GM12864 (cell line): ENCODE results near the gene USP10.

Experiments used
- DNase-seq: peaks from one replicate; pipeline ENCODE4 v3.0.0-alpha.2; 2011; ENCODE audit warnings: low read depth
- H3K4me3 ChIP-seq: 2 replicates; pipeline ENCODE4 v1.5.1; 2011; ENCODE audit warnings: mild to moderate bottlenecking, low read depth, low read length, control low read depth
- TF ChIP-seq, protein P1 (sequence below): IDR thresholded peaks from 2 replicates; pipeline ENCODE4 v1.5.1; 2011; ENCODE audit warnings: low read depth, mild to moderate bottlenecking, moderate library complexity, low read length, control low read depth, inconsistent platforms; ENCODE audit errors: missing control alignments

The USP10 gene

DNA sequence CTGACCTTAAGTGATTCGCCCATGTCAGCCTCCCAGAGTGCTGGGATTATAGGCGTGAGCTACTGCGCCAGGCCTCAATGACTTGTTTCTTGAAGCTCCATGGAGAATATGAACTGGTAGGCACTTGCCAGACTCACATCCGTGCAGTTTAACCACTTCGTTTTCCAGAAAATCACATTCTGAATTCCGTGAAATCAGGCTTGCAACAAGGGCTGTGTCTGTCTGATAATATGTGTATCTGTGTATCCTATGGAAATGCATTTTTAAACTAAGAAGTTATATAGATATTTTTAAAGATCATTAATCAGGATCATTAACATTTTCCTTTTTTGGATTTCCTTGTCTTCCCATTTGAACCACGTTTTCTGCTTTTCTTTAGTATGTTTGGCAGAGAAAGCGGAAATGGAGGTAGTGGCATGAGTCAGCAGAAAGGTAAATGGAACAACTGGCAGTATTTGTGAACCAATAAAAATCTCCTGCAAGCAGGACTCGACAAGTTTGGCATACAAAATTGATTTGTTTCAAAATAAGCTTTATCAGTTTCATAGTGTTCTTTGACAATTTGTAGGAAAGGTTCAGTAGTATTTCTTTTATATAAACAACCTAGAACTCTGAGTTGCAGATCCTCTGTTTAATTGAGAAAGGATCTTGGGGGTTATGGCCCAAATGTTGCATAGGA, 33.0 kb downstream of the USP10 start:
- TF ChIP-seq, protein P1, sequence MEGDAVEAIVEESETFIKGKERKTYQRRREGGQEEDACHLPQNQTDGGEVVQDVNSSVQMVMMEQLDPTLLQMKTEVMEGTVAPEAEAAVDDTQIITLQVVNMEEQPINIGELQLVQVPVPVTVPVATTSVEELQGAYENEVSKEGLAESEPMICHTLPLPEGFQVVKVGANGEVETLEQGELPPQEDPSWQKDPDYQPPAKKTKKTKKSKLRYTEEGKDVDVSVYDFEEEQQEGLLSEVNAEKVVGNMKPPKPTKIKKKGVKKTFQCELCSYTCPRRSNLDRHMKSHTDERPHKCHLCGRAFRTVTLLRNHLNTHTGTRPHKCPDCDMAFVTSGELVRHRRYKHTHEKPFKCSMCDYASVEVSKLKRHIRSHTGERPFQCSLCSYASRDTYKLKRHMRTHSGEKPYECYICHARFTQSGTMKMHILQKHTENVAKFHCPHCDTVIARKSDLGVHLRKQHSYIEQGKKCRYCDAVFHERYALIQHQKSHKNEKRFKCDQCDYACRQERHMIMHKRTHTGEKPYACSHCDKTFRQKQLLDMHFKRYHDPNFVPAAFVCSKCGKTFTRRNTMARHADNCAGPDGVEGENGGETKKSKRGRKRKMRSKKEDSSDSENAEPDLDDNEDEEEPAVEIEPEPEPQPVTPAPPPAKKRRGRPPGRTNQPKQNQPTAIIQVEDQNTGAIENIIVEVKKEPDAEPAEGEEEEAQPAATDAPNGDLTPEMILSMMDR, result no peak
- no peak overlapping the region for H3K4me3 ChIP-seq
- no peak for DNase-seq

DNA sequence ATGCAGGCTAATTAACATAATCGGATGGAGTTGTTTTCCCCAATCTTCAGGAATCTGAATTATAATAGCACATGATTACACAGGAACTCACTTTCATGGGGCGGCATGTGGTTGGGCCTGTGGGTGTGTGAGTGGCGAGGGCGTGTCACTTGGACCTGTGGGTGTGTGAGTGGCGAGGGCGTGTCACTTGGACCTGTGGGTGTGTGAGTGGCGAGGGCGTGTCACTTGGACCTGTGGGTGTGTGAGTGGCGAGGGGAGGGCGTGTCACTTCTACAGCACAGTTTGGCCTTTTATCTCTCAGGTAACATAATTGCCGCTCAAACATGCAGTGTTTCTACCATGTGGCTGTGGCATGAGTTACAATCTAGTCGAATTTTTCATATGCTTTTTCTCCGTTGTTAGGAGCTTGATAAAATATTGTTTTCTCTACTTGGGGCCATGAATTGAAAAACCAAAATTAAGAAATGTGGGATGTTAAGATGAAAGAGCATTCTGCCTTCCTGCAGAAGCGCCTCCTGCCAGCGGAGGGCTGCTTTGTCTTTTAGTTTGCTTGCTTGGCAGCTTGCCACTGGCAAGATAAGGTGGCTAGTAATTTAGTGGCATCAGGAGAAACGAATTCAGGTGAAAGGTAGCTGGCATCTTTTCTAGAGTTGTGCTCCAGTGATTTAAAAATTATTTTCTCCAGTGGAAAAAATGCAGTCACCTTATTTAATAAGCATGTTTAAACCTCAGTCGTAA, 36.2 kb downstream of the USP10 start:
- no peak for DNase-seq
- no peak overlapping the region for H3K4me3 ChIP-seq
- TF ChIP-seq, protein P1, result no peak

DNA sequence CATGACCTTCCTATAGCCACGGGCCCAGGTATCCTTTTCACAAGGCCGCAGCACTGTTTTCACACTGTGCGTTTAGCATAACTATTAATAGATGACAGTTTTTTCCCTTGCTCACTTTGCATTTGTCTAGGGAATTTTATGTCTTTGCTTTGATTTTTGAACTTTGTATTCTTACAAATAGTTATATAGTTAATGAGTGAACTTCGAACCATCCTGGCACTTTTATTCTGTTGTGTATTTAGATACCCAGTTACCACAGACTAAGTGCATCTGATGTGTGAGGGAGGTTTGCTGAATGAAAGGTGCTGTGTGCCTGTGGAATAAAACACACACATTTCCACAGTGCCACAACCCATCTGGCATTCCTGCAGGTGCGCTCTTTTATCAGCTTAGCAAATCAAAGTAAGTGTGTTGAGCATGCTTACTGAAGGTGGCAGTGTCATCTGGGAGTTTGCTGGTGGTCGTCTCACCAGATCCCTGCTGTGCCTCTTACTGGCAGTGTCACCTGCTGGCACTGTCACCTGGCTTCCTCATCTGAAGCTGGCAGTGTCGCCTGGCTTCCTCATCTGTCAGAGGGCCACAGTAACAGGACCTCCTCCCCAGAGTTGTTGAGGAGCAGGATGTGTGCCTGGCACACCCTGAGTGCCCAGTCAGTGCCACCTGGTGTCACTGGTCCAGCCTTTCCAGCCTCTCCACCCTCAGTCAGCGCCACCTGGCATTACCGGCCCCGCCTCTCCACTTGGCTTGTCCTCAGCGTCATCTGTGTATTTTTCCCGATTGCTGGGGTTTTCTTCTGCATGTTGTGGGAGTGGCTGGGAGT, 37.6 kb downstream of the USP10 start:
- TF ChIP-seq, protein P1, result no peak
- no peak for DNase-seq
- H3K4me3 ChIP-seq, result no peak overlapping the region

DNA sequence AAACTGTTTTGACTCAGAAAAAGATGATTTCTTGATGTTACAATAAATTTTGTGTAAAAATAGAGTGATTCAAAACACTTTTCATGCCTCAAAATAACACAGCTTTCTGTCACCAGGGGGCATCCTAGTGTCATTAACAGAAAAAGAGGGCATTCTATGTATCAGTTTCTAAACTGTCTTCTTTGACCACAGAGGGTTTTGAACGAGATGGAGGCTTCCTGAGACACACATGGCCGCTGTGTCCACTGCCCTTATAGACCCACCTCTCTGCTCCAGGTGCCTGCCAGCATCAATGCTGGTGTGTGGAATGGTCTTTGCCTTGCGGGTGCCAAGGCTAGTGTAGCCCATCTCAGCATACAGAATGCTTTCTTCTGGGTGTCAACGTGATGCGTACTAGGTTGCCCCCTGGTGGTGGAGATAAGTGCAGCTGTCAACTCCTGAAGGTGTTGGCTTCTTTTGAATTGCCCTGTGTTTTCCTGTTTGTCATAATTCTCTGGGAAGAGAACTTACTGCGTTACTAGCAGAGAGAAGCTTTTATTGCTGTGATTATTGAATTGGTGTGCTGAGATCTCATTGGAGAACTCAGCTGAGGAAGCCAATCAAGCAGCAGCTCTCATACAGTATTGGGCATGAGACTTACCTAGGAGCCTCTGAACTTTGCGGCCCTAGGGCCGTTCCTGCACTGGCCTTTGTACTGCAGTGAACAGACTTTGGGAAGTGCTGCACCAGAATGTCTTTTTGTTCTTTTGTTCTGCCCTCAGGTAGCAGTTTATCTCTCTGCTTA, 38.6 kb downstream of the USP10 start:
- TF ChIP-seq, protein P1, result peak; percentile 93
- no peak overlapping the region for H3K4me3 ChIP-seq
- peak; percentile 49 for DNase-seq

DNA sequence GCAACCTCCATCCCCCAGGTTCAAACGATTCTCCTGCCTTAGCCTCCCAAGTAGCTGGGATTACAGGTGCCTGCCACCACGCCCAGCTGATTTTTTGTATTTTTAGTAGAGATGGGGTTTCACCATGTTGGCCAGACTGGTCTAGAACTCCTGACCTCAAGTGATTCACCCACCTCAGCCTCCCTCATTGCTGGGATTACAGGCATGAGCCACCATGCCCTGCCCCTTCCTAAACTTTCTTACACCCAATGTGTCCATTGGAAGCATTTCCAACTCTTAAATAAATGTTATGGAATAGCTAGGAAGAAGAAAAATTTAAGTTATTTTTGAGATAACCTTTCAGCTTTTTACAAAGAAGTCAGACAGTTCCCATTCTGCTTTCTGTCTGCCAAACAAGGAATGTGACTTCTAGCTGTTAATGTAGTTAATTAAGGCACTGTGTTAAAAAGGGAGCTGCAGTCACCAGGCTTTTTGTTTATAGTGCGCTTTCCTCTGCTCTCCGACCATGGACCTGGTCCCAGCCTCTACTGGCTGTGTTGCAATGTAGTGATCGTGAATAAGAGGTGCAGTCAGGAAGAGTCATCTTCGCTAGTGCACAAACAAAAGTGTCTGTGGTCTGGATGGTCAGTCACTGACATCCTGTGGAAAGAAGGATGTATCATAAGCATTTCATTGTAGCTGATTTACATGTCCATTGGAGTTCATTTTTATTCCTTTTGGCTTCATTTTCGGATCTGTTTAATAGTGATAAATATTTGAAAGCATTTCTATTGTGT, 39.7 kb downstream of the USP10 start:
- no peak overlapping the region for H3K4me3 ChIP-seq
- DNase-seq, result no peak
- TF ChIP-seq, protein P1, result no peak

DNA sequence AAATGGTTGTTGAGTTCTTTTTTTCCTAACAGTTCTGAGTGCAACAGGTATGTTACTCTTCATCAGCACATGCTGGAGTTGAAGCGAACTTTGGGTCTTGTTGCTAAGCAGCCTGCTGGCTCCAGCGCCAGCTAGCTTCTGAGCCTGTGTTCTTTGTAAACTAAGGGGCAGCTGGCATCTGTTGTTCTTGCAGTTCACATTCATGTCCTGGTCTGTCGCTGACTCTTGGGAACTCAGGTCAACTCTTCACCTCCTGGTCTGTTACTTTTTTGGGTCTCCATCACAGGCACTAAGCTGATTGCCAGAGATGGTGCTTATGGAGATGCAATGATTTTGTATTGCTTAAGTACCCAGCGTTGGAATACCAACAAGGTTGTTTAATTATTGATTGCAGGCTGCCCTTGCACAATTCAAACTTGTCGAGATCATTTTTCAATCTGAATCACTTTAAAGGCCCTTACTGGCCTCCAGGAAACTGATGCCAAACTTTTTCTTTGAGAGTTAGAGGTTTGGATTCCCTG, 40.9 kb downstream of the USP10 start:
- TF ChIP-seq, protein P1, result no peak
- no peak for DNase-seq
- no peak overlapping the region for H3K4me3 ChIP-seq
